Omental fat pad (tissue), 4 donors: ENCODE results near the gene TRIM17. TPM values are rescaled to one million over a fixed set of nuclear protein-coding genes. Genes with fewer than 3 reads are reported as not detected.

Source experiments
- ATAC-seq: fragments of 150-250 bp; one replicate; pipeline ENCODE4 v1.9.1; 2016; ENCODE audit warnings: mild to moderate bottlenecking, moderate library complexity; ENCODE audit not compliant: low FRiP score
- DNase-seq: peaks from one replicate; pipeline ENCODE4 v3.0.0-alpha.2; 2019; ENCODE audit warnings: low spot score
- CTCF ChIP-seq, 3 donors: fragments of 450-650 bp; IDR thresholded peaks; one replicate each; pipeline ENCODE4 v1.5.1; 2016 to 2017; ENCODE audit warnings: antibody characterized with exemption in 3 of 3, mild to moderate bottlenecking in 3 of 3, moderate library complexity in 2 of 3
- total RNA-seq, 4 donors: library from RNA; depleted of rRNA; stranded (reverse); fragments of >200 nt; gene quantifications; one replicate each; pipeline ENCODE4 v1.1.0, GENCODE V29; 2016

TRIM17 gene
- total RNA-seq, 4 donors from 2014 or later, result 0.96 to 3.3 (median 1.7) TPM; not detected in 1

GRCh38 chr1:228385232-228385631, 31.4 kb downstream of the TRIM17 start:
- DNase-seq, result no peak
- no peak for TF ChIP-seq CTCF (IDR thresholded peaks at IDR 0.05)
- ATAC-seq, result no peak

DNA sequence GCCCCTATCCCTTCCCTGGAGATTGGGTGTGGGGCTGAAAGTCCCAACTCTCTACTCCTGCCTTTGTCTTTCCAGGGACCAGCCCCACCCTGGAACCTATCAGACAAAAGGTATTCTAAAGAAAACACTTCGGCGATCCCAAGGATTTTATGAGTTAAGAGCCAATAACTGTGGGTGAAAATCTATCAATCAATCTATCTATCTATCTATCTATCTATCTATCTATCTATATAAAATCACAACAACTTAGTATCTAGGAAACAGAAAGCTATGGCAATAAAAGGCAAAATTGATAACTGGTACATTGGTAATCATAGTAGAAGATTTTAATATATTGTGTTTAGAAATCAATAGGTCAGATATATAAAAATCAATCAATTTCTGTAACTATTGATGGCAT, 32.9 kb downstream of the TRIM17 start:
- TF ChIP-seq CTCF (IDR thresholded peaks at IDR 0.05), result no peak
- ATAC-seq, result no peak
- DNase-seq, result no peak

DNA sequence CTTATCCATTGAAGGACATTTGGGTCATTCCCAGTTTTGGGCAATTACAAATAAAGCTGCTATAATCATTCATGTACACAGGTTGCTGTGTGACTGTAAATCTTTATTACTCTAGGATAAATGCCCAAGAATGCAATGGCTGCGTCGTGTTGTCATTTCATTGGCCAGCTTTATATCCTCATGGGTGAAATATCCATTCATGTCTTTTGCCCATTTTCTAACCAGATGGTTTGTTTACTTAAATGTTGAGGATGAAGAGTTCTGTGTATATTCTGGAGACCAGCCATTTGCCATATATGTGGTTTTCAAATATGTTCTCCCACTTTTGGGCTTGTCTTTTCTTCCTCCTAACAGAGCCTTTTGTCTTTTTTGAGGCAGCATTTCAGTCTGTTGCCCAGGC, 35.3 kb downstream of the TRIM17 start:
- no peak for TF ChIP-seq CTCF (IDR thresholded peaks at IDR 0.05)
- ATAC-seq (no peak), DNase-seq (no peak)

GRCh38 chr1:228379666-228380065, 37.0 kb downstream of the TRIM17 start:
- ATAC-seq (no peak), DNase-seq (no peak)
- TF ChIP-seq CTCF (IDR thresholded peaks at IDR 0.05), result no peak

GRCh38 chr1:228378873-228379460, 37.7 kb downstream of the TRIM17 start:
- ATAC-seq (peak; percentile 1), DNase-seq (no peak)
- TF ChIP-seq CTCF (IDR thresholded peaks at IDR 0.05), result no peak

- peak; percentile 58 for ATAC-seq
- DNase-seq, result no peak
- TF ChIP-seq CTCF (IDR thresholded peaks at IDR 0.05), result peak in 1 of 3 donors; percentile 29
Observed at GRCh38 chr1:228378090-228378872, 38.4 kb downstream of the TRIM17 start.

DNA sequence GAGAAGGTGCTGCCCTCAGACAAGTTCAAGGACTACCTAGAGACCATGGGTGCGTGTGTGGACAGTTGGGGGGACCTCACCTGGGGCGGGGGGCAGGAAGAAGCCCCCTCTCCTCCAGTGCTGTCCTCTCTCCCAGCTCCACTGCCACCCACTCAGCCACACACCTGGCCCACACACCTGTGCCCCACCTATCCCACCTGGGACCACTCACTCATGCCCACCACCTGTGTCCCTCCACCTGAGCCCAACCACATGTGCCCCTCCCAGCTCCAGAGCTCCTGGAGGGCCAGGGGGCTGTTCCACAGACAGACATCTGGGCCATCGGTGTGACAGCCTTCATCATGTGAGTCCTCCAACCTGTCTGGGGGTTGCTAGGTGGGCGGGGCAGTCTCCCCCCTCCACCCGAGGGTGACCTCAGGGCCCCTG, 39.0 kb downstream of the TRIM17 start:
- no peak for DNase-seq

More for the DNA sequence above, 39.0 kb downstream of the TRIM17 start:
- ATAC-seq, result no peak
- no peak for TF ChIP-seq CTCF (IDR thresholded peaks at IDR 0.05)
